ENCODE measurements around the gene DRICH1.
"Not testable (repeated sequence)": the region's sequence is repeated elsewhere in the genome, so short reads cannot be mapped to it uniquely, and the experiment has no call there.

DRICH1 gene

DNA sequence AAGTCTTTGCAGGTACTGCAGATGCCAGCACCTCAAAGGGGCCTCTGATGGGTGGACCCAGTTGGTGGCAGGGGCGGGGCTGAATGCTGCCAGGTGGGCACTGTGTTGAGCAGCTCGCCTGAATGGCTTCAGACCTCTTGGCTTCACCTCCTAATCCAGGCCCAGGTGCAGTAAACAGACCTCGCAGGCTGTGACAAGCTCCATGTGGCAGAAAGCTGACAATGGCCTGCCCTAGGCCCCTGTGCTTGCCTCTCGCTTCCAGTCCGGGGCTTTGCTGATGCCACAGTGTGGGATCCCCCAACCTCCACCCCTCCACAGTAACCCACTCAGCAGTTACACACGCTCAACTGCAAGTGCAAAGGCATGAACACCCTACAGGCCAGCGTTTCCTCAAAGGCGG, 61.4 kb downstream of the DRICH1 start:
- H3K9me3 Mint-ChIP-seq, result no peaks in the 10 kb centered on the region
- ATAC-seq, result no peak
- peaks cover 13% of the 10 kb centered on the region for H3K27me3 Mint-ChIP-seq

GRCh38 chr22:23569716-23570115, 62.4 kb downstream of the DRICH1 start:
- no peak overlapping the region for H3K4me3 Mint-ChIP-seq
- H3K4me1 Mint-ChIP-seq, result peaks cover 6% of the 10 kb centered on the region
- no peaks in the 10 kb centered on the region for H3K36me3 Mint-ChIP-seq (ENCODE audit: low read depth)
- ATAC-seq (no peak), DNase-seq (no peak)
- H3K27me3 Mint-ChIP-seq, result peaks cover 16% of the 10 kb centered on the region
- H3K9me3 Mint-ChIP-seq, result no peaks in the 10 kb centered on the region
- H3K27ac Mint-ChIP-seq, result no peak overlapping the region

More for the DNA sequence above, 61.4 kb downstream of the DRICH1 start:
- peaks cover 2% of the 10 kb centered on the region for H3K4me1 Mint-ChIP-seq
- H3K4me3 Mint-ChIP-seq, result no peak overlapping the region
- H3K27ac Mint-ChIP-seq, result no peak overlapping the region
- H3K36me3 Mint-ChIP-seq (ENCODE audit: low read depth), result no peaks in the 10 kb centered on the region
- DNase-seq, result no peak

GRCh38 chr22:23569291-23569690, 62.8 kb downstream of the DRICH1 start:
- H3K27me3 Mint-ChIP-seq, result peaks cover 17% of the 10 kb centered on the region

GRCh38 chr22:23566705-23567475, 65.2 kb downstream of the DRICH1 start:
- H3K9me3 Mint-ChIP-seq, result no peaks in the 10 kb centered on the region
- no peak for ATAC-seq
- no peak overlapping the region for H3K4me3 Mint-ChIP-seq
- H3K36me3 Mint-ChIP-seq (ENCODE audit: low read depth), result no peaks in the 10 kb centered on the region
- no peak for DNase-seq
- peaks cover 18% of the 10 kb centered on the region for H3K27me3 Mint-ChIP-seq
- no peak overlapping the region for H3K27ac Mint-ChIP-seq
- H3K4me1 Mint-ChIP-seq, result peaks cover 6% of the 10 kb centered on the region

More at GRCh38 chr22:23569291-23569690, 62.8 kb downstream of the DRICH1 start:
- ATAC-seq (no peak), DNase-seq (no peak)
- H3K4me3 Mint-ChIP-seq, result no peak overlapping the region
- peaks cover 6% of the 10 kb centered on the region for H3K4me1 Mint-ChIP-seq
- no peaks in the 10 kb centered on the region for H3K9me3 Mint-ChIP-seq
- H3K27ac Mint-ChIP-seq, result no peak overlapping the region
- H3K36me3 Mint-ChIP-seq (ENCODE audit: low read depth), result no peaks in the 10 kb centered on the region

- Mint-ChIP-seq H3K4me1 (peaks cover 6% of the 10 kb centered on the region), H3K4me3 (peak overlapping the region; percentile 72), H3K27ac (no peak overlapping the region), H3K36me3 (ENCODE audit: low read depth) (no peaks in the 10 kb centered on the region), H3K27me3 (peaks cover 18% of the 10 kb centered on the region), H3K9me3 (no peaks in the 10 kb centered on the region)
- DNase-seq (no peak), ATAC-seq (no peak)
Measured at GRCh38 chr22:23565915-23566704, 66.0 kb downstream of the DRICH1 start.

GRCh38 chr22:23565305-23565914, 66.7 kb downstream of the DRICH1 start:
- Mint-ChIP-seq H3K36me3 (ENCODE audit: low read depth) (no peaks in the 10 kb centered on the region), H3K4me1 (peaks cover 6% of the 10 kb centered on the region), H3K27me3 (peaks cover 18% of the 10 kb centered on the region), H3K9me3 (no peaks in the 10 kb centered on the region), H3K4me3 (peak overlapping the region; percentile 72), H3K27ac (no peak overlapping the region)
- ATAC-seq, result peak; percentile 50
- peak; percentile 20 for DNase-seq

- H3K27ac Mint-ChIP-seq, result no peak overlapping the region
- no peaks in the 10 kb centered on the region for H3K9me3 Mint-ChIP-seq
- DNase-seq, result no peak
- peaks cover 18% of the 10 kb centered on the region for H3K27me3 Mint-ChIP-seq
- no peak overlapping the region for H3K4me3 Mint-ChIP-seq
- H3K4me1 Mint-ChIP-seq, result peaks cover 6% of the 10 kb centered on the region
- no peaks in the 10 kb centered on the region for H3K36me3 Mint-ChIP-seq (ENCODE audit: low read depth)
- ATAC-seq, result no peak
Measured at GRCh38 chr22:23564276-23564675, 67.8 kb downstream of the DRICH1 start.

- peaks cover 6% of the 10 kb centered on the region for H3K4me1 Mint-ChIP-seq
- H3K27me3 Mint-ChIP-seq, result peaks cover 18% of the 10 kb centered on the region
- H3K4me3 Mint-ChIP-seq, result no peak overlapping the region
- no peak overlapping the region for H3K27ac Mint-ChIP-seq
- H3K9me3 Mint-ChIP-seq, result no peaks in the 10 kb centered on the region
- no peaks in the 10 kb centered on the region for H3K36me3 Mint-ChIP-seq (ENCODE audit: low read depth)
- DNase-seq, result no peak
- no peak for ATAC-seq
Measured at GRCh38 chr22:23563111-23563510, 69.0 kb downstream of the DRICH1 start.

GRCh38 chr22:23562186-23562585, 69.9 kb downstream of the DRICH1 start:
- Mint-ChIP-seq H3K9me3 (no peaks in the 10 kb centered on the region), H3K27ac (no peak overlapping the region), H3K36me3 (ENCODE audit: low read depth) (no peaks in the 10 kb centered on the region), H3K27me3 (peaks cover 15% of the 10 kb centered on the region), H3K4me3 (no peak overlapping the region), H3K4me1 (peaks cover 6% of the 10 kb centered on the region)
- ATAC-seq (no peak), DNase-seq (no peak)

GRCh38 chr22:23561025-23561510, 71.1 kb downstream of the DRICH1 start:
- H3K27ac Mint-ChIP-seq; H3K4me1 Mint-ChIP-seq; DNase-seq; ATAC-seq; H3K4me3 Mint-ChIP-seq; H3K36me3 Mint-ChIP-seq (ENCODE audit: low read depth); H3K9me3 Mint-ChIP-seq: not testable (repeated sequence)
- peaks cover 14% of the 10 kb centered on the region for H3K27me3 Mint-ChIP-seq

DNA sequence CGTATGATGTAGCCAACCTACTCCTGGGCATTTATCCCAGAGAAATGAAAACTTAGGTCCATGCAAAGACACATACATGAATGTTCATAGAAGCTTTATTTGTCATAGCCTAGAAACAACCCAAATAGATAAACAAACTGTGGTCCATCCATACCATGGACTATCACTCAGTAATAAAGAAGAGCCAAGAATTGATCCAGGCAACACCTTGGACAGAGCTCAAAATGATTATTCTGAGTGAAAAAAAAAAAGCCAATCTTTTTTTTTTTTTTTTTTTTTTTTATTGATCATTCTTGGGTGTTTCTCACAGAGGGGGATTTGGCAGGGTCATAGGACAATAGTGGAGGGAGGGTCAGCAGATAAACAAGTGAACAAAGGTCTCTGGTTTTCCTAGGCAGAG, 71.9 kb downstream of the DRICH1 start:
- not testable (repeated sequence) for H3K9me3 Mint-ChIP-seq; H3K27ac Mint-ChIP-seq; H3K27me3 Mint-ChIP-seq; H3K36me3 Mint-ChIP-seq (ENCODE audit: low read depth); H3K4me3 Mint-ChIP-seq; ATAC-seq; DNase-seq; H3K4me1 Mint-ChIP-seq
